ENCODE measurements around the gene C1GALT1C1.
A peak's percentile ranks its signal among the peaks of the same experiment; 100 is the strongest.
"Not testable (repeated sequence)": the region's sequence is repeated elsewhere in the genome, so short reads cannot be mapped to it uniquely, and the experiment has no call there.

The C1GALT1C1 gene

GRCh38 chrX:120629667-120630537 is at the start of gene C1GALT1C1:
C1GALT1C1 (minus strand) TSS chrX:120630054; CDS start chrX:120627166, 2,888 bp downstream.
- H3K36me3 ChIP-seq (ENCODE audit: insufficient read depth, low read length): no peaks in the 10 kb centered on the region
- no peaks in the 10 kb centered on the region for H3K4me1 ChIP-seq (ENCODE audit: insufficient read depth, low read length)
- peak within 1 kb of the TSS; percentile 69 for H3K9ac ChIP-seq (ENCODE audit: low read depth, low read length)
- no peaks in the 10 kb centered on the region for H3K9me3 ChIP-seq (ENCODE audit: control insufficient read depth, insufficient read depth, low read length)

- no peak overlapping the region for H3K9ac ChIP-seq (ENCODE audit: low read depth, low read length)
- no peaks in the 10 kb centered on the region for H3K36me3 ChIP-seq (ENCODE audit: insufficient read depth, low read length)
- H3K9me3 ChIP-seq (ENCODE audit: control insufficient read depth, insufficient read depth, low read length): no peaks in the 10 kb centered on the region
These were observed 47.3 kb upstream of the C1GALT1C1 start for GRCh38 chrX:120677004-120677652.

GRCh38 chrX:120672841-120673530 is 43.1 kb upstream of the C1GALT1C1 start:
- H3K9me3 ChIP-seq (ENCODE audit: control insufficient read depth, insufficient read depth, low read length): no peaks in the 10 kb centered on the region
- H3K9ac ChIP-seq (ENCODE audit: low read depth, low read length): no peak overlapping the region
- H3K36me3 ChIP-seq (ENCODE audit: insufficient read depth, low read length): no peaks in the 10 kb centered on the region
- H3K4me1 ChIP-seq (ENCODE audit: insufficient read depth, low read length): no peaks in the 10 kb centered on the region

More at GRCh38 chrX:120677004-120677652, 47.3 kb upstream of the C1GALT1C1 start:
- no peaks in the 10 kb centered on the region for H3K4me1 ChIP-seq (ENCODE audit: insufficient read depth, low read length)

- no peaks in the 10 kb centered on the region for H3K4me1 ChIP-seq (ENCODE audit: insufficient read depth, low read length)
- no peak overlapping the region for H3K9ac ChIP-seq (ENCODE audit: low read depth, low read length)
- H3K9me3 ChIP-seq (ENCODE audit: control insufficient read depth, insufficient read depth, low read length): no peaks in the 10 kb centered on the region
- H3K36me3 ChIP-seq (ENCODE audit: insufficient read depth, low read length): no peaks in the 10 kb centered on the region
These were observed 42.5 kb upstream of the C1GALT1C1 start for GRCh38 chrX:120672389-120672788.

GRCh38 chrX:120671963-120672362 is 42.1 kb upstream of the C1GALT1C1 start:
- Histone ChIP-seq H3K9me3 (ENCODE audit: control insufficient read depth, insufficient read depth, low read length) (no peaks in the 10 kb centered on the region), H3K4me1 (ENCODE audit: insufficient read depth, low read length) (no peaks in the 10 kb centered on the region), H3K36me3 (ENCODE audit: insufficient read depth, low read length) (no peaks in the 10 kb centered on the region), H3K9ac (ENCODE audit: low read depth, low read length) (no peak overlapping the region)

- no peaks in the 10 kb centered on the region for H3K9me3 ChIP-seq (ENCODE audit: control insufficient read depth, insufficient read depth, low read length)
- peaks cover 9% of the 10 kb centered on the region; the same call in 1 of the 2 replicates for H3K4me1 ChIP-seq (ENCODE audit: insufficient read depth, low read length)
- no peak overlapping the region for H3K9ac ChIP-seq (ENCODE audit: low read depth, low read length)
- no peaks in the 10 kb centered on the region for H3K36me3 ChIP-seq (ENCODE audit: insufficient read depth, low read length)
These were observed 38.5 kb upstream of the C1GALT1C1 start for GRCh38 chrX:120668357-120668756.

- H3K9ac ChIP-seq (ENCODE audit: low read depth, low read length); H3K9me3 ChIP-seq (ENCODE audit: control insufficient read depth, insufficient read depth, low read length); H3K36me3 ChIP-seq (ENCODE audit: insufficient read depth, low read length): not testable (repeated sequence)
- peaks cover 16% of the 10 kb centered on the region for H3K4me1 ChIP-seq (ENCODE audit: insufficient read depth, low read length)
These were observed 34.7 kb upstream of the C1GALT1C1 start for GRCh38 chrX:120664535-120664934.

- no peaks in the 10 kb centered on the region for H3K9me3 ChIP-seq (ENCODE audit: control insufficient read depth, insufficient read depth, low read length)
- H3K36me3 ChIP-seq (ENCODE audit: insufficient read depth, low read length): no peaks in the 10 kb centered on the region
- no peak overlapping the region for H3K9ac ChIP-seq (ENCODE audit: low read depth, low read length)
- H3K4me1 ChIP-seq (ENCODE audit: insufficient read depth, low read length): peaks cover 16% of the 10 kb centered on the region
These were observed 34.2 kb upstream of the C1GALT1C1 start for GRCh38 chrX:120664081-120664480.

- Histone ChIP-seq H3K9me3 (ENCODE audit: control insufficient read depth, insufficient read depth, low read length) (no peaks in the 10 kb centered on the region), H3K4me1 (ENCODE audit: insufficient read depth, low read length) (peaks cover 16% of the 10 kb centered on the region), H3K9ac (ENCODE audit: low read depth, low read length) (no peak overlapping the region), H3K36me3 (ENCODE audit: insufficient read depth, low read length) (no peaks in the 10 kb centered on the region)
These were observed 32.8 kb upstream of the C1GALT1C1 start for GRCh38 chrX:120662662-120663061.

- no peaks in the 10 kb centered on the region for H3K36me3 ChIP-seq (ENCODE audit: insufficient read depth, low read length)
- H3K9me3 ChIP-seq (ENCODE audit: control insufficient read depth, insufficient read depth, low read length): no peaks in the 10 kb centered on the region
- H3K4me1 ChIP-seq (ENCODE audit: insufficient read depth, low read length): peaks cover 16% of the 10 kb centered on the region
- H3K9ac ChIP-seq (ENCODE audit: low read depth, low read length): no peak overlapping the region
These were observed 30.8 kb upstream of the C1GALT1C1 start for GRCh38 chrX:120660637-120661036.

GRCh38 chrX:120653000-120653399 is 23.1 kb upstream of the C1GALT1C1 start:
- Histone ChIP-seq H3K9me3 (ENCODE audit: control insufficient read depth, insufficient read depth, low read length) (no peaks in the 10 kb centered on the region), H3K4me1 (ENCODE audit: insufficient read depth, low read length) (no peaks in the 10 kb centered on the region), H3K36me3 (ENCODE audit: insufficient read depth, low read length) (no peaks in the 10 kb centered on the region), H3K9ac (ENCODE audit: low read depth, low read length) (no peak overlapping the region)

- H3K4me1 ChIP-seq (ENCODE audit: insufficient read depth, low read length); H3K9me3 ChIP-seq (ENCODE audit: control insufficient read depth, insufficient read depth, low read length); H3K9ac ChIP-seq (ENCODE audit: low read depth, low read length); H3K36me3 ChIP-seq (ENCODE audit: insufficient read depth, low read length): not testable (repeated sequence)
These were observed 22.4 kb upstream of the C1GALT1C1 start for GRCh38 chrX:120652256-120652655.

GRCh38 chrX:120647127-120647526 is 17.3 kb upstream of the C1GALT1C1 start:
- H3K36me3 ChIP-seq (ENCODE audit: insufficient read depth, low read length): no peaks in the 10 kb centered on the region
- no peaks in the 10 kb centered on the region for H3K9me3 ChIP-seq (ENCODE audit: control insufficient read depth, insufficient read depth, low read length)
- no peaks in the 10 kb centered on the region for H3K4me1 ChIP-seq (ENCODE audit: insufficient read depth, low read length)
- H3K9ac ChIP-seq (ENCODE audit: low read depth, low read length): no peak overlapping the region

GRCh38 chrX:120642871-120643270 is 13.0 kb upstream of the C1GALT1C1 start:
- Histone ChIP-seq H3K4me1 (ENCODE audit: insufficient read depth, low read length) (no peaks in the 10 kb centered on the region), H3K36me3 (ENCODE audit: insufficient read depth, low read length) (no peaks in the 10 kb centered on the region), H3K9me3 (ENCODE audit: control insufficient read depth, insufficient read depth, low read length) (no peaks in the 10 kb centered on the region), H3K9ac (ENCODE audit: low read depth, low read length) (no peak overlapping the region)

Measured in ES-I3 (cell line).